Astrocyte (in vitro differentiated cells and primary cell): ENCODE data around the gene HS2ST1. TPM values are rescaled to one million over a fixed set of nuclear protein-coding genes. Genes with fewer than 3 reads are reported as not detected.

Experiments used
- DNase-seq: peaks from one replicate; pipeline ENCODE4 v3.0.0-alpha.2; 2010; ENCODE audit warnings: low read depth
- FAIRE-seq: peaks from 2 replicates; lab custom pipeline; 2011; peaks lifted over from hg19 to GRCh38; lab: Jason Lieb, UNC
- H2AFZ ChIP-seq: 2 replicates; pipeline ENCODE4 v1.6.0; 2012; ENCODE audit warnings: low read depth, low read length, inconsistent platforms
- H3K27ac ChIP-seq: 2 replicates; pipeline ENCODE4 v1.5.1; 2011; ENCODE audit warnings: low read depth, low read length, inconsistent platforms
- H3K27me3 ChIP-seq: 2 replicates; pipeline ENCODE4 v1.6.0; 2011; ENCODE audit warnings: low read length, inconsistent platforms; ENCODE audit not compliant: insufficient read depth
- H3K36me3 ChIP-seq: 2 replicates; pipeline ENCODE4 v1.5.1; 2011; ENCODE audit warnings: low read length, inconsistent platforms; ENCODE audit not compliant: insufficient read depth
- H3K4me1 ChIP-seq: 2 replicates; pipeline ENCODE4 v1.5.1; 2011; ENCODE audit warnings: low read length, inconsistent platforms; ENCODE audit not compliant: insufficient read depth
- H3K4me2 ChIP-seq: 2 replicates; pipeline ENCODE4 v1.6.0; 2012; ENCODE audit warnings: low read length, inconsistent platforms
- H3K4me3 ChIP-seq: 2 replicates; pipeline ENCODE4 v1.5.1; 2011; ENCODE audit warnings: low read depth, mild to moderate bottlenecking, low read length, inconsistent platforms; ENCODE audit not compliant: insufficient read depth
- H3K79me2 ChIP-seq: 2 replicates; pipeline ENCODE4 v1.6.0; 2012; ENCODE audit warnings: mild to moderate bottlenecking, low read length, inconsistent platforms; ENCODE audit not compliant: insufficient read depth
- H3K9ac ChIP-seq: 2 replicates; pipeline ENCODE4 v1.6.0; 2012; ENCODE audit warnings: mild to moderate bottlenecking, low read length, inconsistent platforms
- H3K9me3 ChIP-seq: 2 replicates; pipeline ENCODE4 v1.5.1; 2012; ENCODE audit warnings: low read depth, mild to moderate bottlenecking, low read length, inconsistent platforms; ENCODE audit not compliant: insufficient read depth
- H4K20me1 ChIP-seq: 2 replicates; pipeline ENCODE4 v1.6.0; 2012; ENCODE audit warnings: low read length, inconsistent platforms; ENCODE audit not compliant: insufficient read depth
- H3K27ac Mint-ChIP-seq: one replicate; pipeline ENCODE4 v1.8.0; 2021; ENCODE audit warnings: mild to moderate bottlenecking, mixed read lengths; ENCODE audit not compliant: unreplicated experiment
- H3K27me3 Mint-ChIP-seq: one replicate; pipeline ENCODE4 v1.8.0; 2021; ENCODE audit warnings: low read depth, mixed read lengths; ENCODE audit not compliant: unreplicated experiment
- H3K36me3 Mint-ChIP-seq: one replicate; pipeline ENCODE4 v1.8.0; 2021; ENCODE audit warnings: low read depth, mixed read lengths; ENCODE audit not compliant: unreplicated experiment
- H3K4me1 Mint-ChIP-seq: one replicate; pipeline ENCODE4 v1.8.0; 2021; ENCODE audit warnings: low read depth, mixed read lengths; ENCODE audit not compliant: unreplicated experiment
- H3K4me3 Mint-ChIP-seq: one replicate; pipeline ENCODE4 v1.8.0; 2021; ENCODE audit warnings: mild to moderate bottlenecking, moderate library complexity, mixed read lengths; ENCODE audit not compliant: unreplicated experiment
- H3K9me3 Mint-ChIP-seq: one replicate; pipeline ENCODE4 v1.8.0; 2021; ENCODE audit warnings: mild to moderate bottlenecking, mixed read lengths; ENCODE audit not compliant: unreplicated experiment
- EZH2 ChIP-seq: IDR thresholded peaks from 2 replicates; pipeline ENCODE4 v1.6.1; 2012; ENCODE audit warnings: mild to moderate bottlenecking, low read length, inconsistent platforms; ENCODE audit not compliant: insufficient read depth
- total RNA-seq: library from RNA; stranded (reverse); gene quantifications from 2 replicates; pipeline ENCODE4 v1.2.1, GENCODE V29; 2021
- TF ChIP-seq, protein P1 (sequence below): IDR thresholded peaks from 2 replicates; pipeline ENCODE4 v1.5.1; 2011; ENCODE audit warnings: low read depth, mild to moderate bottlenecking, inconsistent platforms, low read length, moderate library complexity; ENCODE audit not compliant: insufficient read depth

Gene HS2ST1
- total RNA-seq, 1 donor from 2014 or later, result 34.7 TPM

- H3K36me3 ChIP-seq, result no peaks in the 10 kb centered on the region
- H3K4me2 ChIP-seq, result no peak overlapping the region
- Mint-ChIP-seq H3K36me3 (no peaks in the 10 kb centered on the region), H3K27me3 (no peaks in the 10 kb centered on the region), H3K4me3 (no peak overlapping the region), H3K27ac (no peak overlapping the region), H3K4me1 (peaks cover 8% of the 10 kb centered on the region), H3K9me3 (no peaks in the 10 kb centered on the region)
- no peak overlapping the region for H3K27ac ChIP-seq
- FAIRE-seq, result no peak
- no peak overlapping the region for H3K4me3 ChIP-seq
- TF ChIP-seq EZH2, result no peak
- TF ChIP-seq, protein P1, sequence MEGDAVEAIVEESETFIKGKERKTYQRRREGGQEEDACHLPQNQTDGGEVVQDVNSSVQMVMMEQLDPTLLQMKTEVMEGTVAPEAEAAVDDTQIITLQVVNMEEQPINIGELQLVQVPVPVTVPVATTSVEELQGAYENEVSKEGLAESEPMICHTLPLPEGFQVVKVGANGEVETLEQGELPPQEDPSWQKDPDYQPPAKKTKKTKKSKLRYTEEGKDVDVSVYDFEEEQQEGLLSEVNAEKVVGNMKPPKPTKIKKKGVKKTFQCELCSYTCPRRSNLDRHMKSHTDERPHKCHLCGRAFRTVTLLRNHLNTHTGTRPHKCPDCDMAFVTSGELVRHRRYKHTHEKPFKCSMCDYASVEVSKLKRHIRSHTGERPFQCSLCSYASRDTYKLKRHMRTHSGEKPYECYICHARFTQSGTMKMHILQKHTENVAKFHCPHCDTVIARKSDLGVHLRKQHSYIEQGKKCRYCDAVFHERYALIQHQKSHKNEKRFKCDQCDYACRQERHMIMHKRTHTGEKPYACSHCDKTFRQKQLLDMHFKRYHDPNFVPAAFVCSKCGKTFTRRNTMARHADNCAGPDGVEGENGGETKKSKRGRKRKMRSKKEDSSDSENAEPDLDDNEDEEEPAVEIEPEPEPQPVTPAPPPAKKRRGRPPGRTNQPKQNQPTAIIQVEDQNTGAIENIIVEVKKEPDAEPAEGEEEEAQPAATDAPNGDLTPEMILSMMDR, result no peak
- no peaks in the 10 kb centered on the region for H4K20me1 ChIP-seq
- H3K9ac ChIP-seq, result no peak overlapping the region
- H3K9me3 ChIP-seq, result no peaks in the 10 kb centered on the region
- no peak for DNase-seq
- no peaks in the 10 kb centered on the region for H3K79me2 ChIP-seq
- no peak overlapping the region for H2AFZ ChIP-seq
- H3K4me1 ChIP-seq, result peaks cover 17% of the 10 kb centered on the region
- no peaks in the 10 kb centered on the region for H3K27me3 ChIP-seq
Measured at GRCh38 chr1:87155648-87156047, 241.2 kb downstream of the HS2ST1 start.

DNA sequence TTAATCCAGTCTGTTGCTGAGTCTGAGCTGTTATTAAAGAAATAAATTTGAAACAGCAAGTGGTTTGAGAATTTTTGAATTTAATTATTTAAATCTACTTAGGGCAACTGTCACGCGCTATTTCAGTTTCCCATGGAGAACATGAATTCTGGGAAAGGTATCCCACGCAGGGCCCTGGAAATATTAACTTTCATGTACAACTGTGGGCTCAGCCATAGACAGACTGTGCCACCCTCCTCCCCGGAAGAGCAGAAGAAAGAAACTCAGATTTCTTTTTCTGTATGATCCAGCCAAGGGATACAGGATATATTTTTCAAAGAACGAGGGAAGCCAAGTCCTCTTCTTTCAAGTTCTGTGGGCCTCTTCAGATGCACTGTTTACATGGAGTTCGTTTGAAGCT lies 241.7 kb downstream of the HS2ST1 start:
- Mint-ChIP-seq H3K27me3 (no peaks in the 10 kb centered on the region), H3K27ac (no peak overlapping the region), H3K36me3 (no peaks in the 10 kb centered on the region), H3K4me3 (no peak overlapping the region), H3K4me1 (peaks cover 8% of the 10 kb centered on the region), H3K9me3 (no peaks in the 10 kb centered on the region)
- Histone ChIP-seq H3K27ac (no peak overlapping the region), H3K36me3 (no peaks in the 10 kb centered on the region), H3K79me2 (no peaks in the 10 kb centered on the region), H3K4me2 (no peak overlapping the region), H3K4me1 (peaks cover 17% of the 10 kb centered on the region), H3K4me3 (no peak overlapping the region), H3K27me3 (no peaks in the 10 kb centered on the region), H4K20me1 (no peaks in the 10 kb centered on the region), H3K9ac (no peak overlapping the region), H3K9me3 (no peaks in the 10 kb centered on the region), H2AFZ (no peak overlapping the region)
- no peak for TF ChIP-seq EZH2
- TF ChIP-seq, protein P1, result no peak
- no peak for FAIRE-seq
- DNase-seq, result no peak

DNA sequence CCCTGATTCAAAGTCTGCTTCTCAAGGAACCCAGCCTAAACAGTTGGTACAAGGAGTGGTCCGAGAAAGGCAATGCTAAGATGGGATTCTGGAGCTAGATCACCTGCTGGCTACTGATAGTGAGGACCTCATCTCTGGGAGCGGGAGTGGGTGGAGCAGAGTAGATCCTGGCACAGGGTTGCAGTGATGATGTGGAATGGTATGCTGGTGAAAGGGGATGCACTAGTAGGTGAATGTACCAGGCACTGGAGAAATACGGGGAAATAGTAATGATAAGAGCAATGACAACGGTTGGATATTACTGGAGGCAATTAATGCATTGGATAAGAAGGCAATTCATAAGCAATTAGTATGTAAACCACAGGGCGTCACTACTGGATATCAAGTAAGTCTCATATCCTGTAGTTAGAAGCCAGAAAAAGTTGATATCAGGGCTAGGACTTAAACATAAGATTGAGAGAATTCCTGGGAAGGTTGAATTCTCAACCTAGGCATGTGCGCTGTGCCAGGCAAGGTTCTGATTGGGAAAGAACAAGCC lies 245.0 kb downstream of the HS2ST1 start:
- Histone ChIP-seq H3K9me3 (no peaks in the 10 kb centered on the region), H3K4me3 (no peak overlapping the region), H3K27me3 (no peaks in the 10 kb centered on the region), H3K4me1 (no peaks in the 10 kb centered on the region), H4K20me1 (no peaks in the 10 kb centered on the region), H3K27ac (no peak overlapping the region), H3K4me2 (no peak overlapping the region), H3K36me3 (no peaks in the 10 kb centered on the region), H2AFZ (no peak overlapping the region), H3K79me2 (no peaks in the 10 kb centered on the region), H3K9ac (no peak overlapping the region)
- FAIRE-seq, result no peak
- DNase-seq, result no peak
- Mint-ChIP-seq H3K27me3 (no peaks in the 10 kb centered on the region), H3K4me1 (no peaks in the 10 kb centered on the region), H3K36me3 (no peaks in the 10 kb centered on the region), H3K9me3 (no peaks in the 10 kb centered on the region), H3K27ac (no peak overlapping the region), H3K4me3 (no peak overlapping the region)
- no peak for TF ChIP-seq EZH2
- TF ChIP-seq, protein P1, result no peak

Other genes starting within 250 kb of the HS2ST1 start
- gene SH3GLB1, start 210.1 kb upstream of the HS2ST1 start, total RNA-seq, result 138 and 147 TPM in 2 replicates
- gene SELENOF, start 509 bp upstream of the HS2ST1 start, total RNA-seq, result 193 and 204 TPM in 2 replicates